ENCODE results near the gene LYRM9.
"Not testable (repeated sequence)": the region's sequence is repeated elsewhere in the genome, so short reads cannot be mapped to it uniquely, and the experiment has no call there.

The LYRM9 gene

GRCh38 chr17:27892866-27893769 is at the start of gene LYRM9:
LYRM9 (minus strand) TSS chr17:27893365; CDS start chr17:27882694, 10,671 bp downstream.
- DNase-seq: peak; percentile 91

- no peak for DNase-seq
Measured at GRCh38 chr17:27940503-27941428, 47.6 kb upstream of the LYRM9 start.

- no peak for DNase-seq
Measured at GRCh38 chr17:27939474-27940465, 46.6 kb upstream of the LYRM9 start.

- no peak for DNase-seq
Measured at GRCh38 chr17:27938864-27939263, 45.7 kb upstream of the LYRM9 start.

GRCh38 chr17:27938241-27938640 is 45.1 kb upstream of the LYRM9 start:
- DNase-seq: no peak

GRCh38 chr17:27937025-27937546 is 43.9 kb upstream of the LYRM9 start:
- no peak for DNase-seq

- no peak for DNase-seq
Measured at GRCh38 chr17:27930000-27930399, 36.8 kb upstream of the LYRM9 start.

- DNase-seq: no peak
Measured at GRCh38 chr17:27928587-27928986, 35.4 kb upstream of the LYRM9 start.

GRCh38 chr17:27927781-27928180 is 34.6 kb upstream of the LYRM9 start:
- DNase-seq: no peak

GRCh38 chr17:27921599-27921998 is 28.4 kb upstream of the LYRM9 start:
- DNase-seq: no peak

GRCh38 chr17:27921077-27921476 is 27.9 kb upstream of the LYRM9 start:
- no peak for DNase-seq

- no peak for DNase-seq
Measured at GRCh38 chr17:27920569-27920968, 27.4 kb upstream of the LYRM9 start.

GRCh38 chr17:27919079-27919478 is 25.9 kb upstream of the LYRM9 start:
- no peak for DNase-seq

- no peak for DNase-seq
Measured at GRCh38 chr17:27918498-27918897, 25.3 kb upstream of the LYRM9 start.

- no peak for DNase-seq
Measured at GRCh38 chr17:27917000-27917399, 23.8 kb upstream of the LYRM9 start.

- DNase-seq: no peak
Measured at GRCh38 chr17:27915709-27916108, 22.5 kb upstream of the LYRM9 start.

GRCh38 chr17:27914382-27914781 is 21.2 kb upstream of the LYRM9 start:
- no peak for DNase-seq

- DNase-seq: no peak
Measured at GRCh38 chr17:27912964-27913363, 19.8 kb upstream of the LYRM9 start.

- not testable (repeated sequence) for DNase-seq
Measured at GRCh38 chr17:27912299-27912698, 19.1 kb upstream of the LYRM9 start.

- DNase-seq: no peak
Measured at GRCh38 chr17:27907976-27908558, 14.9 kb upstream of the LYRM9 start.

GRCh38 chr17:27906623-27907022 is 13.5 kb upstream of the LYRM9 start:
- DNase-seq: no peak

GRCh38 chr17:27906226-27906580 is 13.0 kb upstream of the LYRM9 start:
- DNase-seq: no peak

Data from activated CD4-positive, alpha-beta T cell treated with anti-CD3 and anti-CD28 coated beads, Interleukin-2, amount 50 U/mL, for 16 hours (primary cell).